NOMO-1 treated with DMSO at 0.1 percent for 48 hours (cell line): ENCODE measurements around the gene GRB7.
"Not testable (repeated sequence)": the region's sequence is repeated elsewhere in the genome, so short reads cannot be mapped to it uniquely, and the experiment has no call there.

ENCODE experiments used
- DNase-seq: peaks from one replicate; lab custom pipeline; 2025; ENCODE audit not compliant: unreplicated experiment; lab: John Stamatoyannopoulos, UW

GRB7 gene

DNA sequence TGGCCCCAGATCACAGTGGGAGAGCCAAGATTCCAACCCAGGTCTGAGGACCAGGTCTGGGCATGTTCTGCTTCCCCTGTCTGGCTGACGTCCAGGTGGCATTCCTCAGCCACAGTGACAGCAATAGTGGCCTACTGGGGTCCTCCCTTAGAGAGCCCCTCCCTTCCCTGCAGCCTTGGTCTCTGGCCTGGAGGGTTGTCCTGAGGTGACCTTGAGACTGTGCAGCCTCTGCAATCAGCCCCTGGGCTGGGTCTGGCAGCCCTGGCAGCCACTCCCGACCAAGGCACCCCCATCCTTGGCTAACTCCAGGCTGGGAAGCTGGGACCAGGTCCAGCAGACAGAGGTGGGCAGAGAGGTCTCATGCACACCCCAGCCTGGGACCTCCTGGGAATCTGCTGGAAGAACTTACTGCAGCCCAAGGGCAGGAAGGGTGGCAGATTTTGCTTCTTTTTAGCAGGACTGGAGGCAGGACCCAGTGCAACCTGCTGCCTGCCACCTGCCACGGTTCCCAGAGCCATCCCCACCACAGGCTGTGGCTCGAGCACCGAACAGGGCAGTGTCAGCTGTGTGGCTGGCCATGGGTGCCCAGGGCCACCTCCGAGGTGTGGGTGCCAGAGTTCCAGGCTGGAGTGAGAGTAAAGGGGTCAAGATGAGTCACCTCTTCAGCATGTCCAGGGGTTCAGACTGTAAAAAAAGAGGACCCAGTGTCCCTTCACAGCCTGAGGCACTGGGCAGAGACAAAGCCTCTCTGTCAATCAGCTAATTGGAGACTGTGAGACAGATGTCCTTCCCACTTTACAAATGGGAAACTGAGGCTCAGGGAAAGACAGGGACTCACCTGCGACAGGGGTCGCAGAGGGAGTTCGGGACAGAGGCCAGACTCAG is 12.6 kb downstream of the GRB7 start:
- DNase-seq = no peak

DNA sequence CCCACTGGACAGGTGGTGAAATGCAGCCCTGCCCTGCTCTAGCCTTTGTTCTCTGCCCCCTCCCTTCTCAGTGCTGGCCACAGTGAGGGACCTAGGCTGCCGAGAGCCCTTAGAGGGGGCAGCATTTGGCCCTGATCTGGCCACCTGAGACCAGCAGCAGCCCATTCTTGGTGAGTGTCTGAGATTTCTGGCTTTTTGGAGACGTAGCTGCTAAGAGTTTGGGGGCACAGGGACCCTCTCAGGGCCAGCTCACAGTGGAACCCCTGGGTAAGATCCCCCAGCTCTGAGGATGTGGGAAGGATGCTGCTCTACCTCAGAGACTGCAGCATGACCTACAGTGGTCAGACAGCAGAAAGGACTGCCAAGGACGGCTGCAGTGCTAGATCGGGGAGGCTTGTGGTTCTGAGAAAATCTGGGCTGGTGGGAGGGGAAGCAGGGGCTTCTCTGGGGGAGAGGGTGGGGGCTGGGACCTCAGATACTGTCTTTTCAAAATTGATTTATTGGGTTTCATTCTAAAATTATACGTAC is 13.3 kb downstream of the GRB7 start:
- DNase-seq = no peak

DNA sequence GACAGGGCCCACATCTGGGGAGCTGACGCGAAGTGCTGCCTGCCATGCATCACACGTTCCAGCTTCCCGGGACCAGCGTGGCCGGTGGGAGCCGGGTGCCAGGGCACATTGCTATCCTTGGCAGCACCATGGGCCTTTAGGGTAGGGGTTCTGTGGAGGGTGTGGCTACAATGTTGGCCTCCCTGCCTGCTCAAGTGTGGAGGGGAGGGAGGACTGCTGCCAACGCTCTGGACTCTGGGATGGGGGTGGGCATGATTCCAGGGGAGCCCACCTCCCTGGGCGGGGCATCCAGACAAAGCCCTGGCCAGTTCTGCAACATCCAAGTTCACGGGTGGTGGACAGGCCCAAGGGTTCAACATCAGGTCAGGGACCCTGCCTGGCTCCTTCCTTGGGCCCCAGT is 13.9 kb downstream of the GRB7 start:
- DNase-seq = no peak

DNA sequence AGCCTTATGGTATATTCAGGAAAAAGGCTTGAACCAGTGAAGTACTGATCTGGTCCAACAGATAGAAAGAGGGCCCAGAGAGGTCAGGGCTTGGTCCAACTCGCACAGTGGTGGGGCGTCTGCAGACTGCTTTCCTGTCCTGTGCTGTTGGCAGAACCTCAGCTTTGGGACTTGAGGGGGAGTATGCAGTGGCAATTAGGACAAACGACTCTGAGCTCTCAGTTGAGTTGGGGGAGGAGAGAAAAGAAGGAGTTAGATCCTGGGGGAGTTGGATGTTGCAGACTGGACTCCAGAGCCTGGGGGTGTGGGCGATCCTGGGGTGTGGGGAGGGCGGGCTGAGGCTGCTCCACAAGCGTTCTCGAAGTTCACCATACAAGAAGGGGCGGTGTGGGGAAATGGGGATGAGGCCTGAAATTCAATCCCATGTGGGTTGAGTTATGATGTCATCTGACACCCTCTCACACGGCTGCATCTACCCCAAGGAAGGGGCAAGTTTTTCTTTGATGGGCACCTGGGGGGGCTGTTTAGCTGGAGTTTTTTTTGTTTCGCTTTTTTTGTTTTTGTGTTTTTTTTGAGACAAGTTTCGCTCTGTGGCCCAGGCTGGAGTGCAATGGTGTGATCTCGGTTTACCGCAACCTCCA is 14.6 kb downstream of the GRB7 start:
- DNase-seq = no peak

DNA sequence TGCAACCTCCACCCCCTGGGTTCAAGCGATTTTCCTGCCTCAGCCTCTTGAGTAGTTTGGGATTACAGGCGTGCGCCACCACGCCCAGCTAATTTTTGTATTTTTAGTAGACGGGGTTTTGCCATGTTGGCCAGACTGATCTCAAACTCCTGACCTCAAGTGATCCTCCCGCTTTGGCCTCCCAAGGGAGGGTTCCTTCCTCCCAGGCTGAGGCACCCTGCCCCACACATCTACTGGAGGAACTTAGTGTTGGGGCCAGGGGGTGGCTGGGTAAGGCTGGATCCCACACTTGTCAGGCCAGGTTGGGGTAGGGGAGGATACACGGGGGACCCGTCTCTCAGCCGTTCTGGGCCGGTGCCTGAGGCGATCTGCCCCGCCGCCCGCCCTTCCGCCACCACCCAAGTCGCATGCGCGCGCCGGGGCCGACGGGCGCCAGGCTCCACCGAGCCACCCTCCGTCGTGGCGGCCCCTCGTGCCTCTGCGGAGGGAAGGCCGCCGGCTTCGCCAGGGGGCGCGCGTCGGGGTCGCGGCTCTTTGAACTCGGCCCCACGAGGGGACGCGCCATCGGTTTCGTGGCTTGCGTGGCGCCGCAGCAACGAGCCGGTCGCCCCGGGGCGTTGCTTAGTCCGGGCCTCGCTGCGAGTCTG is 15.9 kb downstream of the GRB7 start:
- DNase-seq = peak; percentile 53

DNA sequence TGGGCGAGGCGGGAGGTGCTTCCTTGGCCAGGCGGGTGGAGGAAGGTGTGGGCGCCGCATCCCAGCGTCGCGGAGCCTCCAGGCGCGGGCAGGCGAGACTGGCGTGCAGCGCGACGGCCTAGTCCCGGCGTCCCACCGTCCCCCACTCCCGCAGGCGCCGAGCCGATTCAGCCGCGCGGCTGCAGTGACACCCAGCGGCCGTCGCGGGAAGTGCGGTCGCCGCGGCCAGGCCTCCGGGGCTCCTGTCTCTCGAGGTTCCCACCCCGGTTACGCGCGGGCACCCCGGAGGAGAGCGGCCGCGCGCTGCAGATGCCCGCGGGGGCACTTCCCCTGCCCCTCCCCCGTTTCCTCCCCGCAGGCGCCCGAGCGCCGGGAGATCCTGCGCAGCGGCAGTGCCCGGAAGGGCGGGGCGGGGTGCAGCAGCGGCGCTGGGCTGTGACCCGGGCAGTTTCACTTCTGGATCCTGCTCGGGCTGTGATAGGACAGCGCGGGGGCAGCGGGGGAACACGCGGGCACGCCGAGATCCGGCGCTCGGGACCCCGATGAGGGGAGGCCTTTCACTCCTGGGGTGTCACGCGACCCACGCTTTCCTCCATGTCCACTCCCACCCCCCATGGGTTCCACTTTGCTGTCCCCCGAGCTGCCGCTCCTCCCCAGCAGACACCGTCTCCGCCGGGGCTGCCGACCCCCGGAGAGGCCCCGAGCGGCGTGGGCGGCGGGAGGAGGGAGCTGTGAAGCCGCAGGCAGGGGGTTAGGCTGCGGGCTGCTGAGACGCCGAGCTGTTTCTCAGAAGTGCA is 16.6 kb downstream of the GRB7 start:
- DNase-seq = peak; percentile 96

DNA sequence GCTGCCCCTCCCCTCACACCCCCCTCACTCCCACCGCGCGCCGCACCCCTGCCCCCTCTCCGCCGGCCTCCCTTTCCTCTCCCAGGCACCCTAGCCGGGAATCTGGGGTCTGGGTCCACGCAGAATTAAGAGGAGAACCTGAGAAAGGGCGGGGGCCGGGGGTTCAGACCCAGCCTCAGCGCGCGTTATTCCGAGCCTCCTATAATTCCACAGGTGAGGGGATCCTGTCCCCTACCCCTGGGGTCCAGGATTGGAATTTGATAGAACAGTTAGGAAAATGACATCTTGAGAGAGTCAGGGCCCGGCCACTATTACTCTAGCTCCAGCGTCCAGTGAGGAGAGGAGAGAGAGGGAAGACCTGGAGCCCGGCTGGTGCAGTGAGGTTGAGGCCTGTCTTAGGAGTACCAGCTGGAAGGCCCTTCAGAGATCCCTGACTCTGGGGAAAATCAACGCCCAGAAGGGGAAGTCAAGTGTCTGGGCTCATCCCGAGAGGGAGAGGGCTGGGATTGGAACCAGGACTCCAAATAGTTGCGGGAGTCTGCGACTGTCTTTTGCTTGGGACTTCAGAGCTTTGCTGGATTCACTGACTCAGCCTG is 17.3 kb downstream of the GRB7 start:
- no peak for DNase-seq

DNA sequence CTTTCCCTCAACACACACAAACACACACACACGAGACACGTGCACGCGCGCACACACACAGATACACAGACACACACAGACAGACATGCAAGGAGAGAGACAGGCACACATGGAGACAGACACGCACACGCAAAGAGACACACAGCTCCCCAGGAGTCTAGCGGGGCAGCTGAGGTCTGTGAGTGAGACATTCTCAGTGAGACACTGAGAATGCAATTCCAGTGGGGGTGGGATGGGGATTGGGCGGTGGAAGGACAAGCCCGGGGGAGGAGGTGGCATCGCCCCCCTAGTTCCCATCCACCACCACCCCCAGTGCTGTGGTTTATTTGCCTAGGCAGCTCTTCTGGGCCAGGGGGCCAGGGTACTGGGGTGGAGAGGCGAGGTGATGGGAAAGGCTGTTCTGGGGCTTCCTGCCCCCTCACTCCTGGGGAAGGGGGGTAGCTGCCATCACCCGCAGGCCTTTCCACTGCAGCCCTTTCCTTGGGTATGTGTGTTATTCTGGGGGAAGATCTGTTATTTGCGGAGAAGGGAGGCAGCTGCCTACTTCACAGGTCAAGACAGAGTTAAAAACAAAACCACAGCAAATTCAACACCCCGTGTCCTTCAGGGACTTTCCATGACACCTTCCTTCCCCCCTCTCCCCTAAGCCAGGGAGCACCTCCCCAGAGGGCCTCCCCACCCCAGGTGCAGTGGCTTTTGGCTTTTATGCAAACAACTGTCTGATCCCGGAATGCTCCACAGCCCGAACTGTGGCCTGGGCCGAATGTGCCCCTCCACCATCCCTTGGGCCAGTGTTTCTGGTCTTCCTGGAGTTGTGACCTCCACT is 18.0 kb downstream of the GRB7 start:
- no peak for DNase-seq

DNA sequence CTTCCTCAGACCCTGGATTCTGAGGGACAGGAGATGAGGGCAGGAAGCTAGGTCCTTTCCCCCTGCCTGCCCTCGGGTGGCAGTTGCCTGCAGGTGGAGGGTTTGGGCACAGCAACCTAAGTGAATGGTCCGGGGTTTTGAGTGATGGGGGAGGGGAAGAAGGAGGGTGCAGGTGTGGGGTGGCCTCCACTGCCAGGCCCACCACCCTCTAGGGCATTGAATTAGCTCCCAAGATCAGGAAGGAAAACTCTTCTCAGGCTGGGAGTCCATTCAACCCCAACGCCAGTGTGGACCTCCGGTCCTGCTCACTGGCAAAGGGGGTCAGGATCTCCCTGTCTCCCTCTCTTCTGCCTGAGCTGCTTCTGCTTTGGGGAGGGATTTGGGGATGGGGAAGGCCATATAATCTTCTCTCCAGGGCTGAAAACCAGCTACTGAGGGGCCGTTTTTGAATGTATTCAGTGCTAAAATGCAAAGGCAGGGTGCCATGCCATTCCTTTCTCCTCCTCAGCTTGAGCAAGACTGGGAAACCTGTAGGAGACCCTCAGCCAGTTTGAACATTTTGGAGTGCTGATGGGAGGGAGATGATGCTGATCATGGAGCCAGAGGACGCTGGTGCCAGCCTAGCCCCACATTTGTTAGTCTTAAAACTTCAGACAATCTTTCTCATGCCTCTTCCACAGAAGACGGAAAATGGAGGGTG is 18.8 kb downstream of the GRB7 start:
- DNase-seq = no peak

DNA sequence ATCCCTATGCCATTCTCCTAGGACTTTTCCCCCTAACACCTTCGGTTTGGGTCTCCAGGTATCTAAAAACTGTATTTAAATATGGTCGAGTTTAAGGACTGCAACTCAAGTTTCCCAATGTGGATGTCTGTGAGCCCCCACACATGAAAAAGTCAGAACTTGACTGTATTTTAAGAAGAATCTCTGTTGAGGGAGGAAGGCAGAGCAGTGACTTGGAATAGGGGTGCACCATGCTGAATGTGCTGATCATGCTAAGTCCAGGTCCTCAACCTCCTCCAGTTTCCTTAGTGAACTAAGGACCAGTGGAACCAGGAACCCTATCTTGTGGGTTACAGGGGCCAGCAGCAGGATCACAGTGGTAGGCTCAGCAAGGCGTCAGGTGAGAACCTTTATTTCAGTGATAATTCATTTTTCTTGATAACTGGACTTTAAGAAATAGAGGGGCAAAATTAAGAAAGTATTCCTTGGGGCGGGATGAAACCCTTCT is 19.5 kb downstream of the GRB7 start:
- no peak for DNase-seq

DNA sequence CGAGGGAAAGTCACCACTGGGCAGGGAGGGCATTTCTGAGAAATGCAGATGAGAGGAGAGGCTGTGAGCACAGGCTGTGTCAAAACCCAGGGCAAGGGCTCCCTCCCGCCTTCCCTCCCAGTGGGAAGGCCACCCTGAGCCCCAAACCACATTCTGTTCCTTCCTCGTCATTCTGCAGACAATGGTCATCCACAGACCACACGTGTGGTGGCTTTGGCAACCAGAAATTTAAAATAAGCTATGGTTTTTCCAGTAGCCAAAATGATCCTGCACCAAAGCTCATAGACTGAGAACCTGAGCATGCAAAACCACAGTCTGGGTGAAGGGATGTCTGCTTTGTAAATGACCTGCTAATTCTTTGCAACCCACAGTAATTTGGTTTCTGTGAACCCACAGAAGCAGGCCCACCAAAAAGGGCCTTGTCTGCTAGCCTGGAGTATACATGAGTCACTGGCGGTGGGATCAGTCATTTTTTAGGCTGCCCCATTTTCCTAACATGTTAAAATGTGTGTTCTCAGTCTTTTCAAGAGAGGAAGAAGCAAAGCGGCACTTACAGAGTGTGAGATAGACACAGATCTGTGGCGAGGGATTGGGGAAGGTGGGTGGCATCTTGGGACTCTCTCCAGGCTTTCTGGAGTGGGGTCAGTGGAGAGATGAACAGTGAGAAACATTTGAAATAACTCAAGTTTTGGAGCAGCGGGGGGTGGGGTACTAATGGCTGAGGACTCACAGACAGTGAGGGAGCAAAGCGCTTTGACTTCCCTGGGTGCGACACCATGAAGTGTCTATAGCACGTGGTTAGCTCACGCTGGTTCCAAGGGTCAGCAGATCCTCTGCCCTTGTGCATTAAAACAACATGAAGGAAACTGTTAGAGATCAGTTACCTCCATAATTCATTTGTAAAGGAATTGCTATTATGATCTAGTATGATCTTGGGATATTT is 20.5 kb downstream of the GRB7 start:
- peak; percentile 23 for DNase-seq

DNA sequence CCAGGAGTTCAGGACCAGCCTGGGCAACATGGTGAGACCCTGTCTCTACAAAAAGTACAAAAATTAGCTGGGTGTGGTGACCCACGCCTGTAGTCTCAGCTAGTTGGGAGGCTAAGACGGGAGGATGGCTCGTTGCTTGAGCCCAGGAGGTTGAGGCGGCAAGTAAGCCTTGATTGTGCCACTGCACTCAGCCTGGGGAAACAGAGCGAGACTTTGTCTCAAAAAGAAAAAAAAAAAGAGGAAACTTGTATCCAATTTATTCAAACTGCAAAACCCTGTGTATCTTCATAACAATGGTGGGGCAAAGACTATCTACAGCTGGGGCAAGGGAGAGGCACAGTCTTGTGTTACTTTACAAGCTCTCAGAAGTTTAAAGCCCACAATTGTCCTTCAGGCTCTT is 21.5 kb downstream of the GRB7 start:
- no peak for DNase-seq

DNA sequence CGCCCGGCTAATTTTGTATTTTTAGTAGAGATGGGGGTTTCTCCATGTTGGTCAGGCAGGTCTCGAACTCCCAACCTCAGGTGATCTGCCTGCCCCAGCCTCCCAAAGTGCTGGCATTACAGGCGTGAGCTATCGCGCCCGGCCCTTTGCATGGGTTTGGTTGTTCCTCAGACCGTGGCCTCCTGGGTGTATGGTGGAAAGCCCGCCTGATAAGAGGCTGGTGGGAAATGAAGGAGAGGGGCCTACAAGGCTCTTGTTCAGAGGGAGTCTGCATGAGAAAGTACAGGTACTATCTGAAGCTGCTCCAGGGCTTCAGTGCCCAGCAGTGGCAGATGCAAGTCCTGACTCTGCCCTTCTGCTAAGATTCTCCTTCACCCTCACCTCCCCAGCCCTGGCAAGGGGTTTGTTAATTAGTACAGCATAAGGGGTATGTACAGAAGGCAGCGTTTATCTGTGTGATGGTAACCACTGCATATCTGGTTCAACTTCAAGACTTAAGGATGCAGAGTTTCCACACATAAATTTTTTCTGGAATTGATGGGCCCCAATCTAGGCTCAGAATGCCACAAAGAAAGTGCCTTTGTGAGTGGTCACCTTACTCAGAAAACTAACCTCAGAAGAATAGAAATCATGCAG is 24.2 kb downstream of the GRB7 start:
- no peak for DNase-seq

DNA sequence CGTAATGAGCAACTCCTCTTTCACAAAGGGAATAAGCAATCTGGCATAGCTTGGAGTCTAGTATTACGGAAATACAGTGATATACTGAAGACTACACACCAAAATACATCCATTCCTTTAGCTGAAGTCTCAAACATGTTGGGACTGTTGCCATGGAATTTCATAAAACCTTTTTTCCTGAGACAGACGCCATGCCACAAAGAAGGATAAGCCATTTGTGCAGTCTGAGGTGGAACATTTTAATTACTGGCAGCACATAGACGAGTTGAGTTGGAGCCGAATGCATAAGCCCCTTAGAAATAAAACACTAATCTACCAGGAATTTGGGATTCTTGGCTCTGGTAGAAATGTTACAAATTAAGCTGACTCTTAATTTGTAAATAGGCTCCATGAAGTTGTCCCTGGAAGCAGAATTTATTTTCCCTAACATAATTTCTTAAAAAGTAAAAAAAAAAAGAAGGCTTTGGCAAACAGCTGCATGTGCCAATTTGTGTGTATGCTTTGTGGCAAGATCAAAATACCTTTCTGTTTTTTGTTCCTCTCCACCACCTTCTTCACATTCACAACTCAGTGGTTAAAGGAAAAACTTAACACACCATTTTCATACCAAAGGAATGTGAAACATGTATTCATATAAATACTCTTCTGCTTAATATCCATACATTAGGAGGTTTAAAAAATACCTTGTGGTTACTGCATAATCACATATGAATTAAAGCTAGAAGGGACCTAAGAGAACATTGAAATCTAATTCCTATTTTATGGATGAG is 25.5 kb downstream of the GRB7 start:
- DNase-seq = no peak

DNA sequence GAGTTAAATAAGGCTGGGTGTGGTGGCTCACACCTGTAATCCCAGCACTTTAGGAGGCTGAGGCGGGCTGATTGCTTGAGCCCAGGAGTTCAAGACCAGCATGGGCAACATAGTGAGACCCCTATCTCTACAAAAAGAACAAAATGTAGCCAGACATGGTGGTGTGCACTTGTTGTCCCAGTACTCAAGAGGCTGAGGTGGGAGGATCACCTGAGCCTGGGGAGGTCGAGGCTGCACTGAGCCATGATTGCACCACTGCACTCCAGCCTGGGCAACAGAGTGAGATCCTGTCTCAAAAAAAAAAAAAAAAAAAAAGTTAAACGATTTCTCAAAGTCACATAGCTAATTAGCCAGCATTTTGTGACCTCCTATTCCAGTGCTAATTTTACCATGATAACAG is 26.4 kb downstream of the GRB7 start:
- DNase-seq = not testable (repeated sequence)

DNA sequence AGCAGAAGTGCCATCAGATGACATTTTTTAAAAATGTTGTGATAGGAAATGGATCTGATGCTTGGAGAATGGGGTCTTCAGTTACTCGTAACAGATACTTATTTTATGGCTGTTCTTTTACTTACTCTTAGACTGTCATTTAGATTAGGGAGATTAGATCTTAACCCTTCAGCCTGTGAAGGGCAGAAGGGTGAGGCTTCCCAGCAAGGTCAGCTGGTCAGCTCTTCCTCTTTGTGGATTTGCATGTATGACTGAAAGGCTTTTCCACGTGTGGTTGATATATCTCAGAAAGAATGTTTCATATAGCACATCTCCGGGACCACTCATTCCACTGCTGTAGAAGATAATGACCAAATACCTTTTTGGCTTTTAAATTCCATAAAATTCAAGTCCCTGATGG is 27.4 kb downstream of the GRB7 start:
- no peak for DNase-seq

DNA sequence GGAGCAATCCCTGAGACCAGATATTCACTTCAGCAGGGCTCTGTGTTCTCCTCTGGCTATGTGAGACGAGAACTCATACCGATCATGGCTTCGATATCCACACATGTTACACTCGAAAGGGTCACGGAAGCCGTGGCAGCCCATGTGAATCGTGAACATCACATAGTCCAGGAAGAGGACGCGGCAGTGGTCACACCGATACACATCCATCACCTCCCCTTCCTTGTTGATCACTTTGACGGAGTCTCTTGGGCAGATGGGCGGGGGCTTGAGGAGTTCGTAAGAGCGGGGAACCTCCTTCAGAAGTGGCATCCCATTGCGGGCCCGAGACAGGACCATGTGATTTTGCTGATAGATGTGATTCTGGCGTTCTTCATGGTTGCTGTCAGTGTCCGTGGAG is 28.0 kb downstream of the GRB7 start:
- no peak for DNase-seq
